GM18870 (cell line): ENCODE results near the gene LAPTM4A.

Experiments used
- ATAC-seq: cut with Tn5 transposase; IDR thresholded peaks from one replicate; pipeline ENCODE4 v1.9.1; 2021; ENCODE audit warnings: moderate library complexity; ENCODE audit not compliant: unreplicated experiment

The LAPTM4A gene

GRCh38 chr2:19989667-19990415 is 61.6 kb downstream of the LAPTM4A start, which contains the start of gene WDR35:
Gene WDR35, minus strand, starts transcription at chr2:19990105. Its CDS starts 90 bp downstream, at chr2:19990015.
- ATAC-seq = peak; percentile 74

GRCh38 chr2:19989342-19989666 is 62.1 kb downstream of the LAPTM4A start:
- ATAC-seq = no peak

- ATAC-seq = no peak
Observed at GRCh38 chr2:19988600-19988999, 62.8 kb downstream of the LAPTM4A start.

- peak; percentile 86 for ATAC-seq
Observed at GRCh38 chr2:19987936-19988335, 63.5 kb downstream of the LAPTM4A start.
